ENCODE results near the gene PRKAG2. TPM values are rescaled to one million over a fixed set of nuclear protein-coding genes. Genes with fewer than 3 reads are reported as not detected.

Gene PRKAG2
- total RNA-seq, 4 donors from 2014 or later = 7.5 to 14.3 (median 12.2) TPM

DNA sequence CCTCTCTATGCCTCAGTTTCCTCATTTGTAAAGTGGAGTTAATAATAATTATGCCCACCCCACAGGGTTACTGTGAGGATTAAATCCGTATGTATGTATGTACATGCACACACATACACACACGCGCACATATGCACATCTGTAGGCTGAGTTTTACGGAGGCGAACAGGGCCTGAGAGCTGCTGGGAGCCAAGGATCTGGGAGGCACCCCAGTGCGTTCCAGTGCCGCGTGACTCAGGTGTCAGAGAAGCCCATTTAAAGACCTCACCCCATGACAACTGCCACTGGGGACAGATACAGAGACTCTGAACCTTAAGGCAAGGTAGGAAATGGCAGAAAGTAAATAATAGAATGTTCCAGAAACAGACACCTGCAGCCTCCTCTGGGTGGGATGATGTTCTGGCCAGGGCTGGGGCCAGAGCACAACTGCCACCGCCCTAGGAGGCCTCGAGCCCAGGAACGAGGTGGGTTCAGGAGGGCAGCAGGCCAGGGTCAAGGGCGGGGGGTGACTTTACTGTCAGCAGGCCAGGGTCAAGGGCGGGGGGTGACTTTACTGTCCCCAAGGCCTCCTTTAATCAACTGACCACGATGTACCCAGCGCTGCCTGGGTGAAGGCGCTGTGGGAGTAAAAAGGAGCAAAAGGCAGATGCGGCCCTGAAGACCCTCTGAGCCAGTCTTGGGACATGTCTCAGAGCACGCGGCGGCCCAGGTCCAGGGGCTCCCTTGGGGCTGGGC is 54.9 kb downstream of the PRKAG2 start:
- TF ChIP-seq, protein P1, sequence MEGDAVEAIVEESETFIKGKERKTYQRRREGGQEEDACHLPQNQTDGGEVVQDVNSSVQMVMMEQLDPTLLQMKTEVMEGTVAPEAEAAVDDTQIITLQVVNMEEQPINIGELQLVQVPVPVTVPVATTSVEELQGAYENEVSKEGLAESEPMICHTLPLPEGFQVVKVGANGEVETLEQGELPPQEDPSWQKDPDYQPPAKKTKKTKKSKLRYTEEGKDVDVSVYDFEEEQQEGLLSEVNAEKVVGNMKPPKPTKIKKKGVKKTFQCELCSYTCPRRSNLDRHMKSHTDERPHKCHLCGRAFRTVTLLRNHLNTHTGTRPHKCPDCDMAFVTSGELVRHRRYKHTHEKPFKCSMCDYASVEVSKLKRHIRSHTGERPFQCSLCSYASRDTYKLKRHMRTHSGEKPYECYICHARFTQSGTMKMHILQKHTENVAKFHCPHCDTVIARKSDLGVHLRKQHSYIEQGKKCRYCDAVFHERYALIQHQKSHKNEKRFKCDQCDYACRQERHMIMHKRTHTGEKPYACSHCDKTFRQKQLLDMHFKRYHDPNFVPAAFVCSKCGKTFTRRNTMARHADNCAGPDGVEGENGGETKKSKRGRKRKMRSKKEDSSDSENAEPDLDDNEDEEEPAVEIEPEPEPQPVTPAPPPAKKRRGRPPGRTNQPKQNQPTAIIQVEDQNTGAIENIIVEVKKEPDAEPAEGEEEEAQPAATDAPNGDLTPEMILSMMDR (IDR thresholded peaks at IDR 0.05) = no peak
- TF ChIP-seq POLR2A (IDR thresholded peaks at IDR 0.05) = no peak
- no peak overlapping the region for H3K4me3 ChIP-seq (ENCODE audit: low read depth, poor library complexity, severe bottlenecking)
- no peak for DNase-seq (ENCODE audit: low spot score in 2 of 2)
- WGBS, 2 donors = 84 to 87% methylated on average over 20 of the region's 20 CpGs
- intact Hi-C loops (cut with DNase I; ENCODE audit: low total_unique reads) = no loop called here

DNA sequence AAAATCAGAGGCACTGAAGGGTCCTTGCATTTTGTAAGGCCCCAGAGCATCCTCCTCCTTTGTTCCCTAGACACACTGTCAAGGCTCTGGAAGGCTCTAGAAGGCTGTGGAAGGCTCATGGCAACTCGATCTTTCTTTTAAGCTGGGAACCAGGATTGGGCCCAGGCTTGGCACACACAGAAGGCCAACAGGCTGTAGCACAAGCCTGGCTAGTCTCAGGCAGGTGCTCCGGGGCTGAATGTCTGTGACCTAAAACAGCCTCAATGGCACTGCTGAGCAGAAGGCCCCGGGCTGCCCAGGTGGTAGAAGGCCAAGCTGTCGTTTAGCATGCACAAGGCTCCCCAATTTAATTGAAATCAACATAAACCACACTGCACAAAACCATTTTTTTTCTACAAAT is 55.7 kb downstream of the PRKAG2 start:
- no peak overlapping the region for H3K4me3 ChIP-seq (ENCODE audit: low read depth, poor library complexity, severe bottlenecking)
- no peak for TF ChIP-seq POLR2A (IDR thresholded peaks at IDR 0.05)
- TF ChIP-seq, protein P1 (IDR thresholded peaks at IDR 0.05) = no peak
- 85 to 95% methylated on average over 4 of the region's 4 CpGs for WGBS, 2 donors
- intact Hi-C loops (cut with DNase I; ENCODE audit: low total_unique reads) = no loop called here
- no peak for DNase-seq (ENCODE audit: low spot score in 2 of 2)

DNA sequence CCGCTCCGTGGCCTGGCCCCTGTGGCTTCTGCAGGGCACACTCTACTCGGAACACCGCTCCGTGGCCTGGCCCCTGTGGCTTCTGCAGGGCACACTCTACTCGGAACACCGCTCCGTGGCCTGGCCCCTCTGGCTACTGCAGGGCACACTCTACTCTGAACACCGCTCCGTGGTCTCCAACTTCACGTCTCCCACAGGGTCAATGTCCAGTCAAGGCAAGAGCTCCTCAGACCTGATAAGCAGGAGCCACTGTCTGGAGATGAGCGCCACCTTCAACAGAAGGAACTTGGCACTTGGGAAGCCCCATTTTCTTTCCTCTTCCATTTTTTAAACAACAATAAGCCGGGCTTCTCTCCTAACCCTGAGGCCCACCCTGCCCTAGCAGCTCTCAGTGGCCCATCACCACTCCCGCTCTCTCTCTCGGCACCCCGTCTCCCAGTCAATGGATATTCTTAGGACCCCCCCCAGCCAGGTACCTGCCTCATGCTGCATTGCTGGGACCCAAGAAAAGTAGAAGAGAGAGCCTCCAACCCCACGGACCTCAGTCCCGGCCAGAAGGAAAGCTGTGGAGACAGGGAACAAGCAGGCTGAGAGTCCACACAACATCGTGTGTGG is 56.3 kb downstream of the PRKAG2 start:
- WGBS, 2 donors = 87% methylated on average over 15 to 16 of the region's 19 CpGs
- no peak for DNase-seq (ENCODE audit: low spot score in 2 of 2)
- intact Hi-C loops (cut with DNase I; ENCODE audit: low total_unique reads) = no loop called here
- TF ChIP-seq, protein P1 (IDR thresholded peaks at IDR 0.05) = no peak
- no peak for TF ChIP-seq POLR2A (IDR thresholded peaks at IDR 0.05)
- H3K4me3 ChIP-seq (ENCODE audit: low read depth, poor library complexity, severe bottlenecking) = no peak overlapping the region

DNA sequence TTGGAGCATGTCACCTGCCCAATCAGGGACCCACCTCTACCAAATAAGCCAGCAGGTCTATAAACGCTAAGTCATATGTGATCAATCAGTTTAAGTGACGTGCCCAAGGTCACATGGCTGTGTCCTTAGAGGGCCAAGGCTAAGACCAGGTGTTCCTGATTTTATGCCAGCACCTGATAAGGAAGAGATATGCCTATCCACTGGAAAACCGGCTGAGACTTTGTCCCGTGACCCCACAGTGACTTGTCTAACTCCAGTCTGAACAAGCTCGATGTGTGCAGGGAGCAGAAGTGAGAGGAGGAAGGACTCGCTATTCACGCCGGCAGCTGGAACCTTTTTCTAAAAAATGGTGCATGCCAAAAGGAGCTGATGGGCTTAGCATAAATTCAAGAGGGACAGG is 57.0 kb downstream of the PRKAG2 start:
- intact Hi-C loops (cut with DNase I; ENCODE audit: low total_unique reads) = no loop called here
- H3K4me3 ChIP-seq (ENCODE audit: low read depth, poor library complexity, severe bottlenecking) = no peak overlapping the region
- TF ChIP-seq, protein P1 (IDR thresholded peaks at IDR 0.05) = no peak
- no peak for TF ChIP-seq POLR2A (IDR thresholded peaks at IDR 0.05)
- no peak for DNase-seq (ENCODE audit: low spot score in 2 of 2)
- 76 to 77% methylated on average over 8 of the region's 8 CpGs for WGBS, 2 donors

DNA sequence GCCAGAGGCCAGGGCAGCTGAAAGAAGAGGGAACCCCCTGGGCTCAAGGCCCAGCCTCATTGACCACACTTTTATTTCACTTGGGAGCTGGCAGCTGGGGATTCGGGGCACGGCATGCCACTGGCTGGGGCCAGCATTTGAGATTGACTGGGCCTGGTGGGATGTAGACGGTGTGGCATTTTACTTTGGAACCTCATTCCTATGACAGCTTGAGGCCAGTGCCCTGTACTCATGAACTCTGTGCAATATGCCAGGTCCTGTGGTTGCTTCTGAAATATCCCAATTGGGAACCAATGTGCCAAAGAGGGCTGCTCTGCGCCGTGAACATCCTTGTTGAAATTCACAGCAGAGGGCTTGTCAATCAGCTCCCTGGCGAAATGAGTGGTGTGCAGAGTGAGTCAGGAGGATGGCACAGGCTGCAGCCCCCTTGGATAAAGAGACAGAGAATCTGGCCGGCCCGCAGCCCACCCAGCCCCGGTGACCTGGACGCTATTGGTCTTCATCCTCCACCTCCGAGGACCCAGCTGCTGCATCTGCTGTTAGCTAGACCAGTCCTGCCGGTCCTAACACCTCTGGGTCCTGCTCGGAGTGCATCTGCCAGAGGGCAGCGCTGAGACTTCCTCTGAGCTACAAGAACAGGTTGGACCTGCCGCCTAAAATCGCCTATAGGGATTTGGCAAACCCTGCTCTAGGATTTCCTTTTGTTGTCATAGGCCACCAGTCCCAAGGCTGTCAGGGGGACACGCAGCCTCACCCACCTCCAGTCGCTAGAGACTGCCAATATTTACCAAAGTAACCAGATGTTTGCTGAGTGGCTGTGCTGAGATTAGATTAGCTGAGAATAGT is 58.0 kb downstream of the PRKAG2 start:
- H3K4me3 ChIP-seq (ENCODE audit: low read depth, poor library complexity, severe bottlenecking) = no peak overlapping the region
- intact Hi-C loops (cut with DNase I; ENCODE audit: low total_unique reads) = no loop called here
- DNase-seq (ENCODE audit: low spot score in 2 of 2) = no peak
- WGBS, 2 donors = 55 to 63% methylated on average over 18 of the region's 18 CpGs
- no peak for TF ChIP-seq POLR2A (IDR thresholded peaks at IDR 0.05)
- TF ChIP-seq, protein P1 (IDR thresholded peaks at IDR 0.05) = no peak

Measured in lower leg skin (tissue), 4 donors.